IMR-90 (cell line): ENCODE results near the gene USP17L17. TPM values are rescaled to one million over a fixed set of nuclear protein-coding genes. Genes with fewer than 3 reads are reported as not detected.
"Not testable (repeated sequence)": the region's sequence is repeated elsewhere in the genome, so short reads cannot be mapped to it uniquely, and the experiment has no call there.

ENCODE experiments used
- ATAC-seq: fragments of 200-7000 bp; cut with Tn5 transposase; 2 replicates; pipeline ENCODE4 v1.9.1; 2020; ENCODE audit warnings: low read depth, mild to moderate bottlenecking, moderate library complexity
- BruUV-seq: library from RNA; stranded (reverse); fragments of 400-500 nt; replicated peaks from 2 replicates; lab custom pipeline; 2021; lab: Mats Ljungman, UMichigan
- CTCF ChIA-PET: fragments of 300-600 bp; formaldehyde crosslinking; extraction: SDS; loops from one replicate; lab custom pipeline; 2021; ENCODE audit warnings: antibody characterized with exemption; lab: Yijun Ruan, JAX
- POLR2A ChIA-PET: fragments of 300-600 bp; sonication (Branson Sonifier 250); formaldehyde crosslinking; loops from one replicate; lab custom pipeline; 2022; ENCODE audit warnings: antibody characterized with exemption; ENCODE audit not compliant: unreplicated experiment; lab: Charles Lee
- DNase-seq: peaks from one replicate; pipeline ENCODE4 v3.0.0; 2013
- H2AFZ ChIP-seq: replicated peaks from 2 replicates; pipeline ENCODE3; 2013; ENCODE audit warnings: low read length, mild to moderate bottlenecking; ENCODE audit not compliant: poor library complexity
- H2AK5ac ChIP-seq: 2 replicates; pipeline ENCODE4 v1.6.1; 2013; ENCODE audit warnings: low read depth, low read length, inconsistent platforms
- H2AK9ac ChIP-seq: replicated peaks from 2 replicates; pipeline ENCODE3; 2013; ENCODE audit warnings: mild to moderate bottlenecking, low read depth, low read length, moderate library complexity; ENCODE audit not compliant: poor library complexity
- H2BK120ac ChIP-seq: 2 replicates; pipeline ENCODE4 v1.6.1; 2013; ENCODE audit warnings: low read depth, low read length, inconsistent platforms
- H2BK15ac ChIP-seq: 3 replicates; pipeline ENCODE4 v1.6.1; 2013; ENCODE audit warnings: low read depth, low read length, inconsistent platforms
- H2BK20ac ChIP-seq: 2 replicates; pipeline ENCODE4 v1.6.1; 2013; ENCODE audit warnings: low read depth, mild to moderate bottlenecking, inconsistent platforms, low read length, moderate library complexity
- H2BK5ac ChIP-seq: 2 replicates; pipeline ENCODE4 v1.6.1; 2013; ENCODE audit warnings: mild to moderate bottlenecking, low read depth, low read length, inconsistent platforms; ENCODE audit not compliant: poor library complexity, severe bottlenecking
- H3K14ac ChIP-seq: replicated peaks from 2 replicates; pipeline ENCODE4 v1.6.1; 2013; ENCODE audit warnings: low read depth, low read length, inconsistent platforms
- H3K18ac ChIP-seq: 2 replicates; pipeline ENCODE4 v1.6.1; 2013; ENCODE audit warnings: low read depth, low read length, control low read depth
- H3K23ac ChIP-seq: 2 replicates; pipeline ENCODE4 v1.6.1; 2013; ENCODE audit warnings: low read depth, low read length, inconsistent platforms
- H3K27ac ChIP-seq: 2 replicates; pipeline ENCODE4 v1.5.1; 2013; ENCODE audit warnings: mild to moderate bottlenecking, control low read depth, low read length; ENCODE audit not compliant: insufficient read depth
- H3K27me3 ChIP-seq: 2 replicates; pipeline ENCODE4 v1.6.1; 2013; ENCODE audit warnings: low read length; ENCODE audit not compliant: control insufficient read depth, insufficient read depth
- H3K36me3 ChIP-seq: 2 replicates; pipeline ENCODE4 v1.6.1; 2013; ENCODE audit warnings: low read length, mixed read lengths; ENCODE audit not compliant: control insufficient read depth, insufficient read depth
- H3K4ac ChIP-seq: 2 replicates; pipeline ENCODE4 v1.6.1; 2013; ENCODE audit warnings: low read depth, low read length, inconsistent platforms
- H3K4me1 ChIP-seq: 2 replicates; pipeline ENCODE4 v1.6.1; 2013; ENCODE audit warnings: low read length, mixed read lengths; ENCODE audit not compliant: control insufficient read depth, insufficient read depth
- H3K4me2 ChIP-seq: 2 replicates; pipeline ENCODE4 v1.6.1; 2013; ENCODE audit warnings: low read depth, mild to moderate bottlenecking, control low read depth, low read length, moderate library complexity
- H3K4me3 ChIP-seq: 2 replicates; pipeline ENCODE4 v1.5.1; 2013; ENCODE audit warnings: low read depth, mild to moderate bottlenecking, control low read depth, low read length, moderate library complexity; ENCODE audit not compliant: insufficient read depth
- H3K56ac ChIP-seq: 2 replicates; pipeline ENCODE4 v1.6.1; 2013; ENCODE audit warnings: low read length, inconsistent platforms; ENCODE audit not compliant: insufficient read depth; ENCODE audit errors: extremely low read depth
- H3K79me1 ChIP-seq, 2 experiments: 2 replicates each; pipeline ENCODE4 v1.6.1; 2013; ENCODE audit warnings: low read length in 2 of 2, inconsistent platforms in 1 of 2, low read depth in 1 of 2
- H3K9ac ChIP-seq: 2 replicates; pipeline ENCODE4 v1.6.1; 2013; ENCODE audit warnings: low read depth, low read length, control low read depth
- H3K9me1 ChIP-seq: 2 replicates; pipeline ENCODE4 v1.6.1; 2013; ENCODE audit warnings: low read length, inconsistent platforms; ENCODE audit not compliant: insufficient read depth
- H3K9me3 ChIP-seq: 2 replicates; pipeline ENCODE4 v1.6.1; 2013; ENCODE audit warnings: low read length; ENCODE audit not compliant: control insufficient read depth, insufficient read depth
- H4K20me1 ChIP-seq: 2 replicates; pipeline ENCODE4 v1.6.1; 2013; ENCODE audit warnings: low read length, inconsistent platforms; ENCODE audit not compliant: insufficient read depth
- H4K5ac ChIP-seq: 2 replicates; pipeline ENCODE4 v1.6.1; 2013; ENCODE audit warnings: mild to moderate bottlenecking, low read depth, low read length, control low read depth
- H4K8ac ChIP-seq, 2 experiments: 2 replicates each; pipeline ENCODE4 v1.6.1; 2013; ENCODE audit warnings: low read depth in 2 of 2, low read length in 2 of 2, control low read depth in 1 of 2, inconsistent platforms in 1 of 2
- H4K91ac ChIP-seq: 2 replicates; pipeline ENCODE4 v1.6.1; 2013; ENCODE audit warnings: low read depth, low read length, inconsistent platforms; ENCODE audit not compliant: insufficient read depth
- WGBS, 2 experiments: methylation state at CpG; one replicate each; pipeline versions ENCODE4 v1.1.5 to v1.1.7; 2013; ENCODE audit warnings: missing lambda C conversion rate in 2 of 2; ENCODE audit not compliant: insufficient read length in 1 of 2; ENCODE audit errors: extremely low coverage in 2 of 2; 5-methylcytosine and 5-hydroxymethylcytosine counted together
- dilution Hi-C: fragments of 300-500 bp; cut with HindIII; formaldehyde crosslinking; loops from one replicate; pipeline ENCODE4 v1.14.3; 2018; ENCODE audit warnings: low sequenced_read_pairs; ENCODE audit not compliant: unreplicated experiment
- in situ Hi-C: fragments of 300-500 bp; cut with MboI; formaldehyde crosslinking; loops from 3 replicates; pipeline ENCODE4 v1.14.3; 2019; ENCODE audit warnings: low sequenced_read_pairs, inconsistent platforms, mixed read lengths
- intact Hi-C: fragments of 100-400 bp; cut with micrococcal nuclease; formaldehyde crosslinking; loops from 2 replicates; pipeline ENCODE4 v1.10.0; 2022
- polyA plus RNA-seq, 3 experiments: library from polyadenylated mRNA; depleted of rRNA; stranded (reverse); fragments of >200 nt; gene quantifications; 2 replicates each; pipeline ENCODE4 v1.2.3, GENCODE V29; 2012; ENCODE audit warnings: low replicate concordance in 1 of 3
- total RNA-seq: library from RNA; depleted of rRNA; stranded (reverse); fragments of >200 nt; gene quantifications from 2 replicates; pipeline ENCODE4 v1.2.3, GENCODE V29; 2012

Gene USP17L17
- total and polyA plus RNA-seq, 2 of the 4 experiments (the other 2 are of a cell fraction) = not detected

DNA sequence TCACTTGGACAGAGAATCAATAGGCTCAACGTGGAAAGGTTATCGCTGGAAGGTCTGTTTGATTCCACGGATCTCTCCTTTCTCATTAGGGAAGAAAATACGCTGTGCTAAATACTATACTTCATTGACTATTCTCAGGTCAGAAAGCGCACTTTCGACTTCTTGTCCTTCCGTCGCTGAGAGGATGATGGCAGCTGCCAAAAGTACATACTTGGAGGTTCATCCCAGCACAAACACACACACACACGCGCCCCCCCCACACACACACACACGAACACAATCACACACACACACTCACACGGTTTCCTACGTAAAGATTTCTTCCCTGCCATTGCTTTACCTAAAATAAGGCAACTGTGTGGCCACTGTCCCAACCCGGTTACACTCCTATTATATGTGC, 29.0 kb upstream of the USP17L17 start:
- H3K18ac ChIP-seq, H3K14ac ChIP-seq, H3K56ac ChIP-seq, dilution Hi-C loops, in situ Hi-C loops, H3K36me3 ChIP-seq, BruUV-seq, H3K9me1 ChIP-seq, H2BK15ac ChIP-seq, H3K27me3 ChIP-seq, H2AK9ac ChIP-seq, H3K27ac ChIP-seq, CTCF ChIA-PET, H2BK20ac ChIP-seq, intact Hi-C loops, H2AK5ac ChIP-seq, H3K9me3 ChIP-seq, H3K4me1 ChIP-seq, DNase-seq, H3K4me3 ChIP-seq, H2BK120ac ChIP-seq, H3K79me1 ChIP-seq, H2BK5ac ChIP-seq, H4K20me1 ChIP-seq, H2AFZ ChIP-seq, H3K9ac ChIP-seq, H4K5ac ChIP-seq, H4K91ac ChIP-seq, H3K4ac ChIP-seq, ATAC-seq, H3K23ac ChIP-seq, POLR2A ChIA-PET, H4K8ac ChIP-seq, H3K4me2 ChIP-seq: not testable (repeated sequence)
- whole genome bisulfite sequencing, 2 experiments = no CpG with 5 or more reads among the region's 14 CpGs

- H3K4me2 ChIP-seq, DNase-seq, H4K91ac ChIP-seq, H3K27ac ChIP-seq, H3K27me3 ChIP-seq, H4K20me1 ChIP-seq, ATAC-seq, H3K9ac ChIP-seq, intact Hi-C loops, H2BK20ac ChIP-seq, H2BK120ac ChIP-seq, H3K9me3 ChIP-seq, H3K18ac ChIP-seq, H4K8ac ChIP-seq, POLR2A ChIA-PET, H2BK15ac ChIP-seq, H4K5ac ChIP-seq, H3K14ac ChIP-seq, H3K4me3 ChIP-seq, in situ Hi-C loops, H2AK5ac ChIP-seq, CTCF ChIA-PET, H2AK9ac ChIP-seq, H3K23ac ChIP-seq, H3K56ac ChIP-seq, BruUV-seq, H3K4me1 ChIP-seq, H2BK5ac ChIP-seq, H2AFZ ChIP-seq, H3K36me3 ChIP-seq, H3K9me1 ChIP-seq, H3K79me1 ChIP-seq, dilution Hi-C loops, H3K4ac ChIP-seq: not testable (repeated sequence)
- WGBS, 2 experiments = no CpG with 5 or more reads among the region's 14 CpGs
Observed at GRCh38 chr4:9215105-9215504, 28.6 kb upstream of the USP17L17 start, which contains the start of gene USP17L11. TSS of gene USP17L11 (plus strand) at chr4:9215405. CDS start at chr4:9215405, 0 bp downstream.
